HG02973 (cell line): ENCODE results near the gene RASA3.

Source experiments
- ATAC-seq: cut with Tn5 transposase; IDR thresholded peaks from one replicate; pipeline ENCODE4 v1.9.1; 2021; ENCODE audit warnings: moderate library complexity; ENCODE audit not compliant: unreplicated experiment

RASA3 gene

GRCh38 chr13:114070098-114070799, 62.2 kb downstream of the RASA3 start:
- no peak for ATAC-seq

GRCh38 chr13:114069376-114070097, 62.9 kb downstream of the RASA3 start:
- no peak for ATAC-seq

DNA sequence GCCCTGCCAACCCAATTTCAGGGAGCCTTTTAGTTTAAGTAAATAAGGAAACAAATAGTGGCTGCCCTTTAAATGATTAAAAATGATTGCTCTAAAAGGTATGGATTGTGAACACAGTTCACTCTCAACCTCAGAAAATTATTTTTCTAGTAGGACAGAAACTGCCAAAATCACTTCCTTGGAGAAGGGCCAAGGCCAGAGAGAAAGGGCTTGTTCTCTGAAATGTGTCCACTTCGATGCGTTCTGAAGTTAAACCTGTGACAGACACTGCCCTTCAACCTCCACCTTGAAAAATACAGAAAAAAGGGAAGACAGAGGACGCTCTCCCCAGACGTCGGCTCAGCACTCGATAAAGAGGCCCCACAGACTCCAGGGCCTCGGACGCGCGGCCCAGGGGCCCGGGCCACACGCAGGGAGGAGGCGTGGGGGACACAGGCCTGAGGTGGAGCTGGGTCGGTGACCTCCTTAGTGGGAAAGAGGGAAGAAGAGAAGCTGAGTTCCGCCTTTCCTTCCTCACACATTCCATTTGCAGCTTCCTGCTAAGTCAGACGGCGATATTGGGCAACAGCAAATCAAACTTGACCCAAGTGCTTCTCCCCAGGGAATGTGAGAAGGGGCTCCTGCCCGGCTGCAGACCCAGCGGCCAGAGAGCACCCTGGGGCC, 63.6 kb downstream of the RASA3 start:
- ATAC-seq = no peak

DNA sequence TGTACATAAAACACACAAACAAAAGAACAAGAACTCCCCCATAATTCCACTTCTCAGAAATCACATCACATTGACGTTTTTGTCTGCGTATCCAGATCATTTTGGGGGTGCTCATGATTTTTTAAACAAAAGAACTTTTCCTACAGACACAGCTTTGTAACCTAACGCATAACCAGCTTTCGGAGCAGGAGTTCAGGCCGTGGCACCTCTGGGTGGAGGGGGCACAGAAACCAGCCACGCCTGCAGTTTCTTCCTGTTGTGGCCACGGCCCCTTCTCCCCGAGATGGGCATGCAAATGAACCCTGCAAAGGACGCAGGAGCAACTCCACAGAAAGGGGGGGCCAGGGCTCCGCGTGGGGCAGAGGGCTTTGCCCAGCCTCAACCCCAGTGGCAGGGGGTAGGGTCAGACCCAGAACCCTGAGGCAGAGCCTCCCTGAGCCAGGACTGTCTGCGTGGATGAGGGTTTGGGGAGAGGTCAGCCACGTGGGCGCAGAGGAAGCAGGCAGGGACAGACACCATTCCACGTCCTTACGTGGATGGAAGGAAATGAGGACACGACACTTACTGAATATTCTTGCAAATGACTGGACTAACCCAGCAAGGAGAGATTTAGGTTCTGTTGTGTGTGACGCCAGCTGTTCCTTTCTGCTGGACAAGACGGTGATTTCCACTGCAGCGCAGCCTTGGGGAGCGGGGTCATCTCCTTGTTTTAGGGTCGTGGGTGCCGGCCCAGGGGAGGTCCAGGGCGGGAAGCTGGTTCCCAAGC, 64.4 kb downstream of the RASA3 start:
- ATAC-seq = no peak

DNA sequence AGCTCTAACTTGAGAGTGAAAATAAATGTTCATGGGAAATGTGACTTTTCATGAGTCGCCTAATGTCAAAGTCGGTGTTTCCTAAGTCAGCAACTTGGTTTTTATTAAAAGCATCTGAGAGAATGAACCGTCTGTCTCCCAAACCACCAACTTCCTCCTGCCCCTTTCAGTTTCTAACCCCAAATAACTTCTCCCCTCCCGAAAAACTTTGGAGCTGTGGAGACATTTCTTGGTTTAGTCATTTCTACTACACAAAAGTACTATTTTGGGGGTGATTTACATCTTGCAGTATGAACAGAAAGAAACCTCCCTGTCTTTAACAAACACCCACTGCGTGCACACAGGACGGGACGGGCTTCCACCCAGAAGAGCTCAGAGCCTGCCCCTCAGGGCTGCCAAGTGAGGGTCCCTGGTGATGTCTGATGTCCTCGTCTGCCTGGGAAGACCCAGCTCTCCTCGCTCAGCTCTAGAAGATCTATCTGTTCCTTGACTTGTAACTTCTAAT, 65.0 kb downstream of the RASA3 start:
- peak; percentile 55 for ATAC-seq

- no peak for ATAC-seq
These were observed 65.5 kb downstream of the RASA3 start for GRCh38 chr13:114066956-114067355.

DNA sequence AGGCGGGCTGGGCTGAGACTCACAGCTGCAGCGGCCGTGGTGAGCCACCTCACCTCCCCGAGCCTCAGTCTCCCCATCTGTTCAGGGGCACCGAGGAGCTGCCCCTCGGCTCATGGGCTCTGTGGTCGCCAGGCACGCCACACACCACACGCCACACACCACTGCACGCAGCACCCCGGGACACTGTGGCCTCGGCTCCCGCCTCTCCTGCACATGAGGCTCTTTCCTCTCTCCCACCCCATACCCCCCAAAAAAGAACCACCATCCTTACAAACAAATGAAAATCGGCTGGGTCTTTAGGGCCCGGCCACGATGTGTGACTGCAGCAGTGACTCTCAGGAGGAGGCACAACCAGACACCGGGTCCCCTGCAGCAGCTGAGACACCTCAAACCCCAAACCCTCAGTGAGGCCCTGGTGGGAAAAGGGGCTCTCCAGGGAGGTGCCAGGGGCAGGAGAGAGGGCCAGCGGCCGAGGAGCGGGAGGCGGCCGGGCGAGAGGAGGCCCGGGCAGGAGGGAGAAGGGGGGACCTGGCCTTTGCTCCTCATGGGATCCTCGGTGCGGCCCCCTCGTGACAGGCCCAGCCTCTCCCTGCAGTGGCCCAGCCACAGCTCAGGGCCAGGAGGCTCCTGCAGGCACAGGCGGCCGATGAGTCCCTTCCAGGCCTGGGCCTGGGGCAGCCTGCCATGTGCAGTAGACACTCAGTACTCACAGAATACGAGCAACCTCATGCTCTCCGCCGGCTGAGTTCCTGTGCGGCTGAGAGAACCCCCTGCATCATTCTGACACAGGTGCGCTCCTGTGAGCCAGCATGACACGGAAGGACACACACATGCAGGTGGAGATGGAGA, 66.3 kb downstream of the RASA3 start:
- no peak for ATAC-seq

DNA sequence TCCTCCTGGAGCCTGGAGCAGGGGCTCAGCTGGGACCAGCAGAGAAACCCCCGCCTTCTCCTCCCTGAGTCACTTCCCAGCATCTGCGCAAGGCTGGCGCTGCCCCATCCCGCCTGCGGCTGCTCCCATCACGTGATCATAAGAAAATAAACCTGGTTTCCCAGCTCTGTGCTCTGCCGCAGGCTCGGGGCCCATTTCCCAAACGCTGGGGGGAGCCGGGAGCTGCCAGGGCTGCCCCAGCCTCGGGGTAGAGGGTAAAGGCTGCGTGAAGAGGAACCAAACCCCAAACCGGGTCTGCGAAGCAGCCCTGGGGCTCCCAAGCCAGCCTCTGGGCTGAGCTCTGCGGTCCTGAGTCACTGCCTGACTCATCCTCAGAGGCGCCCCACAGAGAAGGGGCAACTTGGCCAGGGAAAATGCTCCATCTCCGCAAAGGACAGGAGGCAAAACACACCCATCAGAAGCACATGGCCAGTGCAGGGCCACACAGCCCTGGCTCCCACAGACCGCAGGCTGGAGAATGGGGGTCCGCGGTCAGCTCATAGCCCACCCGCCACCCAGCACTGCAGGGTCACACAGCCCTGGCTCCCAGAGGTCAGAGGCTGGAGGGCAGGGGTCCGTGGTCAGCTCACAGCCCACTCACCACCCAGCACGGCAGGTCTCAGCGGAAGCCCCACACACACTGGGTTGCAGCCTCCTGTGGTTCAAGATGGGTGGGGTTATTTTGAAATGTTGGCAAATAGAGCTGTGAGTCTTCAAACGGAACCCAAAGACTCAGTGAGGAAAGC, 67.1 kb downstream of the RASA3 start:
- ATAC-seq = peak; percentile 39

GRCh38 chr13:114064450-114065140, 67.8 kb downstream of the RASA3 start:
- no peak for ATAC-seq

DNA sequence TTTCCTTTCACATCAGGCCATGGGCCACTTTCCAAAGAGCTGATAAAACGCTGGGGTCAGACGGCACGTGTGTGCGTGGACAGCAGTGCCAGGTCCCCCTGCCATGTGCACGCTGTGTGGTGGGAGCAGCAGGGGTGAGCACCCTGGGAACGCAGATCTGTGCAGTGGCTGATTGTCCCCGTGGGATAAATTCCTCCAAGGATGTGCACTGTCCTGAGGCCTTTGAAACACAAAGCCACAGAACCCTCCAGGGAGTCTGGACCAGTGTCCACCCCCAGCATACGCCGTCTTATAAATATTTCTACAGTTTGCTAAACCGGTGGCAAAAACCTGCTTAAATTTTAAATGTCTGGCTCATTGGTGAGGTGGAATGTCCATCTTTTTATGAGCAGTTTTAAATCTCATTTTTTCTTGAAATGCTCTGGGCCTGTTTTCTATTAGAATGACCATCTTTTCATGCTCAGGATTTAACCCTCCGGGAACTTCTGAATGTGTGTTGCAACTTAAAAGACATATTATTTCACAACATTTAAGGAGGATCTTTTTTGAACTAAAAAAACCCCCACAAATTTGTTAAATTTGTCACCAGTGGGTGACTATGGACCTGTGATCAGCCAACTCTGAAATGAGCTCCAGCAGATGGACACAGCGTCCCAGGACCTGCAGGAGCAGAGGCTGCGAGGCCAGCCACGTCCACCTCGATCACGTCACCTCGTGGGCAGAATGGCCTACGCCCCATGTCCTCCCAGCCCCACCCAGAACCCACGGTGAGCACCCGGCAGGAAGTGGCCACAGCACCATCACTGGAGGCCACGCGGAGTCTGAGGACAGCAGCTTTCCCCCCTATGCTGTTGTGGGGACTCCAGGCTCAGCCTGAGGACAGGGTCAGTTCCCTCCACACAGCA, 68.6 kb downstream of the RASA3 start:
- ATAC-seq = no peak

- ATAC-seq = no peak
These were observed 69.7 kb downstream of the RASA3 start for GRCh38 chr13:114062754-114063153.

DNA sequence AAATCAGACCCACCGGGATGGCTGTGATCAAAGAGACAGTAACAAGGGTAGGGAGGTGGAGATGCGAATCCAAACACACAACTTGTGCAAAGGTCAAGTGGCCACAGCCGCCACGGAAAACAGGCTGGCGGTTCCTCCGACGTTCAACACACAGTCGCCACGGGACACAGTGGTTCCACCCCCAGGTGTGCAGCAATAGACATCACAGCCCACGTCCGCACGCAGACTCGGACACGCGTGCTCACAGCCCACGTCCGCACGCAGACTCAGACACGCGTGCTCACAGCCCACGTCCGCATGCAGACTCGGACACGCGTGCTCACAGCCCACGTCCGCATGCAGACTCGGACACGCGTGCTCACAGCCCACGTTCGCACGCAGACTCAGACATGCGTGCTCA, 70.1 kb downstream of the RASA3 start:
- no peak for ATAC-seq

DNA sequence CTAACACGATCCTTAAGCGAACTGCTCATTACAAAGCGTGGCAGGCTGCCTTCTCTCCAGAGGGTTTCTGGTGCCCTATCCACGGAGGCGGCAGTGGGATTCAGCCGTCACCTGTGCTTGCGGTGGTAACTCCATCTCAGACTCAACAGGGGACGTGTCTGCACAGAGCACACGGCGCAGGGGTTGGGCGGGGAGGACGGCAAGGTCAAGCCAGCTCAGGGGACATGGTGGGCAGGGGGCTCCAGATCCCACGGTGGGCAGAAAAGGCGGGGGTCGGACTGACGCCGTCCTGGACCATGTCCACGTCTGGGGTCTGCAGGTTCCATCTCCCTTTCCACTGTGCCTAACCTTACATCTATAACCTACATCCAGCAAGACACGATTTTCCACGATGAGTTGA, 70.7 kb downstream of the RASA3 start:
- no peak for ATAC-seq

DNA sequence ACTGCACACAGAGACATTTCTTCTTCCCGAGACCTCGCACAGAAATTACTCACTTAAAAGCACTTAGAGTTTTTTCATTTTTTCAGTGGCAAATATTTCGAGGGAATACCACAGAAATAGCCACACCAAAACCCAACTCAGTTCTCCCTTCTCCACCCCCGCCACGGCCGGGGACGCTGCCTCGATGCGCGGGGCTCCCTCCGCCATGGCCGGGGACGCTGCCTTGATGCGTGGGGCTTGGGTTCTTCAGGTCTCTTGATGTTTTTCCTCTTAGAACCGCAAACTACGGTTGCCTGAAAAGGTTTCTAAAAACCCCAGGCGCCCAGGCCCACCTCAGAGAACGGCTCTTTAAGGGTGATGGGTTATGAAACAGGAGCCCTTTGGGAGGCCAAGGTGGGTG, 71.4 kb downstream of the RASA3 start:
- ATAC-seq = no peak

DNA sequence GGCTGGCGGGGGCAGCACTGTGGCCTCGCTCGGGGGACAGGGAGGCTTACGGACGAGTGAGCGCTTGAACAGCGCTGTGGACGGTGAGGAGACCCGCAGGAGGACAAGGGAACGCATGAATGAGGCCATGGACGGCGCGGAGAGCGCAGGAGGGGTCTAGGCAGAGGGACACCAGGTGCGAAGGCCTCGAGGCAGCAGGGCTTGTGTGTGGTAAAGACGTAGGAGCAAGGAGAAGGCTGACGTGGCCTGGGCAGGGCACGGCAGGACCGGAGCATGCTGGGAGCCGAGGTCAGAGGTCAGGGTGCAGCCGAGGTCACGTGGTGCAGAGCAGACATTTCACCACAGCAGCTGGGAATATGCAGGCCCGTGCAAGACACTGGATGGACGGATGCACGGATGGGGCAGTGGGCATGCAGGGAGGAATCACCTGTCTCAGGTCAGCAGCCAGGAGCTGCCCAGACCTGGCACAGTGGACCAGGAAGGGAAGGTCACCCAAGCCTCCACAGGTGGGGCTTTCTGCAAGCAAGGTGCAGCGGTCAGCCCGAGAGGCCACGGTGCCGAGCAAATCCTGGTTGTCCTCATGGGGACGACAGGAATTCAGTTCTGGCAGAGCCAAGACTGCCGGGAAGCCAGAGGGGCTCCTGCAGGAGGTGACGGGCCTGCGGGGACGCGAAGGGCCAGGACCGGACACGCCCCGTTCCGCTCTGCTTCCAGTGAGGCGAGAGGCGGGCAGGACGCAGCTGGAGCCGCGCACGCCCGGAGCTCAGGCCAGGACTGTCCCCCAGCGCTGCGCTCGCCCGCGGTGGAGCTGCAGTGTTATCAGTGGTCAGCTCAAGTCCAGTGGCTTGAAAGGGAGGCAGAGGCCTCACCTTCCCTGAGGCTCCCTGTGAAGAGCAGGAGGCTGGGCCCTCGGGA, 72.2 kb downstream of the RASA3 start:
- no peak for ATAC-seq

- ATAC-seq = no peak
These were observed 73.0 kb downstream of the RASA3 start for GRCh38 chr13:114059428-114059827.
